ENCODE results near the gene CCDC186.

The CCDC186 gene

DNA sequence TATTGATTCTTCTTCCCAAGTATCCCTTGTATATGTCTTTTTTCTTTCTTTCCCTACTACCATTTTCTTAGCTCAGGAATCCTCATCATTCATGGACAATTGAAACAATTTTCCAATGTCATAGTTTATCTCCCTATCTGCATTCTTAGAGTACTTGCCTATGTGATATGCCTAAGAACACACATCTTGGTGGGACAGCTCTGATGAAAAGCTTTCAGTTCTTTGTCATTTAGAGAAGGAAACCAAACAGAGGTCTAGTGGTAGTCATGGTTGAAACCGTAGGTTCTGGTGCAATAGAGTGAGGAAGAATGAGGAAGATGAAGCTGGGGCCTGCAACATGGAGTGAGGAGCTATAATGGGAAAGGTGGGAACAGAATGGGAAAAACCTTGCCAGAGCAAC lies 33.3 kb upstream of the CCDC186 start:
- no peak for DNase-seq (ENCODE audit: low read depth)
- H3K4me3 ChIP-seq (ENCODE audit: low read length), result no peak overlapping the region
- TF ChIP-seq, protein P1, sequence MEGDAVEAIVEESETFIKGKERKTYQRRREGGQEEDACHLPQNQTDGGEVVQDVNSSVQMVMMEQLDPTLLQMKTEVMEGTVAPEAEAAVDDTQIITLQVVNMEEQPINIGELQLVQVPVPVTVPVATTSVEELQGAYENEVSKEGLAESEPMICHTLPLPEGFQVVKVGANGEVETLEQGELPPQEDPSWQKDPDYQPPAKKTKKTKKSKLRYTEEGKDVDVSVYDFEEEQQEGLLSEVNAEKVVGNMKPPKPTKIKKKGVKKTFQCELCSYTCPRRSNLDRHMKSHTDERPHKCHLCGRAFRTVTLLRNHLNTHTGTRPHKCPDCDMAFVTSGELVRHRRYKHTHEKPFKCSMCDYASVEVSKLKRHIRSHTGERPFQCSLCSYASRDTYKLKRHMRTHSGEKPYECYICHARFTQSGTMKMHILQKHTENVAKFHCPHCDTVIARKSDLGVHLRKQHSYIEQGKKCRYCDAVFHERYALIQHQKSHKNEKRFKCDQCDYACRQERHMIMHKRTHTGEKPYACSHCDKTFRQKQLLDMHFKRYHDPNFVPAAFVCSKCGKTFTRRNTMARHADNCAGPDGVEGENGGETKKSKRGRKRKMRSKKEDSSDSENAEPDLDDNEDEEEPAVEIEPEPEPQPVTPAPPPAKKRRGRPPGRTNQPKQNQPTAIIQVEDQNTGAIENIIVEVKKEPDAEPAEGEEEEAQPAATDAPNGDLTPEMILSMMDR (conservative IDR thresholded peaks at IDR 0.05; ENCODE audit: low read depth, low read length), result no peak

DNA sequence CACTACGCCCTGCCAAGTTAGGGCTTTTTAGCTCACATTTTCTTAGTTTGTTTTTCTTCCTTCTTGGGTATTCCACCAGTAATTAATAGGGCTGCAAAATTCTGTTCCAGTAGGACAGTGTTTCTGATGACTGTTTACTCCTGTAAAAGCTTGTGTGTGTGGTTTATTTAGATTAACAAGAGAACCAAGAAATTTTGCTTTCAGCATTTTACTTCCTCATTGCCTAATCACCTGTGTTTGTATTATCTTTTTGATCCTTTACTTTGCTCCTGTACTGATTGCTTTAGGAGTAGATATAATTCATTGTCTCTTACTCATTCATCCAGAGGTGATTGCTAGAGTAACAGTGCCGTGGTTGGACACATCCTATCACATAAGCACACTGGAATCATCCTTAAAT lies 32.9 kb upstream of the CCDC186 start:
- TF ChIP-seq, protein P1 (conservative IDR thresholded peaks at IDR 0.05; ENCODE audit: low read depth, low read length), result no peak
- no peak overlapping the region for H3K4me3 ChIP-seq (ENCODE audit: low read length)
- no peak for DNase-seq (ENCODE audit: low read depth)

DNA sequence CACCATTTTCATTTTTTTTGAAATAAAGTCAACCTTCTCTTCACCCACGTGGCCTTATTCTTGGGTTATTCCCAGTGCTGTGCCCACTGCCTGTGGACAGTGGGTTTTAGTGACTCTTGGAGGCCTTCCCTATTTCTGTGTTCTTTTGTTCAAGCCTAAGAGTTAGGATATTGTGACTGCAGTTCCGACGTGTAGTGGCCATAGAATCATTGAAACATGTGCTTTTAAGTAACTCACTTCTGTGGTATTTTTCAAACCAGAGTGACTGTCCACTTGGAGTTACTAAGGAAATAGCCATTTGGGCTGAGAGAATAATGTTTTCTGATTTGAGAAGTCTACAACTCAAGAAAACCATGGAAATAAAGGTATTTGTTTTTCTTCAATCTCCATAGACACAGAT lies 28.8 kb upstream of the CCDC186 start:
- TF ChIP-seq, protein P1 (conservative IDR thresholded peaks at IDR 0.05; ENCODE audit: low read depth, low read length), result no peak
- no peak overlapping the region for H3K4me3 ChIP-seq (ENCODE audit: low read length)
- no peak for DNase-seq (ENCODE audit: low read depth)

DNA sequence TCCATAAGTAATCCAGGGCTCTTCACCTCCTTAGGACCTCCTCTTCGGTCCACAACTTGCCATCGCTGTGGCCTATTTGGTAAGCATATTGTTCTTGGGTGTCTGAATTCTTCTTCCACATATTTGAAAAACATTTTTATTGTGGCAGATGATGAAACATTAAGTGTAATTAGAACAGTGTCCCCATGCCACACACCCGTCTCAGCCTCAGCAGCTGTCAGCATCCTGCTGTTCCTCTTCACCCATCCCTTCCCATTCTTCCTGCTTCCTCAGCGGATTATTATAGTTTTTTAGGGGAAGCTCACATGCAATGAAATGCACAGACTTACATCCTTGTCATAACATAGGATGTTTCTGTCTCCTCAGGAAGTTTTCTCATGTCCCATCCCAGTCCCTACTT lies 25.2 kb upstream of the CCDC186 start:
- TF ChIP-seq, protein P1 (conservative IDR thresholded peaks at IDR 0.05; ENCODE audit: low read depth, low read length), result no peak
- no peak for DNase-seq (ENCODE audit: low read depth)
- no peak overlapping the region for H3K4me3 ChIP-seq (ENCODE audit: low read length)

DNA sequence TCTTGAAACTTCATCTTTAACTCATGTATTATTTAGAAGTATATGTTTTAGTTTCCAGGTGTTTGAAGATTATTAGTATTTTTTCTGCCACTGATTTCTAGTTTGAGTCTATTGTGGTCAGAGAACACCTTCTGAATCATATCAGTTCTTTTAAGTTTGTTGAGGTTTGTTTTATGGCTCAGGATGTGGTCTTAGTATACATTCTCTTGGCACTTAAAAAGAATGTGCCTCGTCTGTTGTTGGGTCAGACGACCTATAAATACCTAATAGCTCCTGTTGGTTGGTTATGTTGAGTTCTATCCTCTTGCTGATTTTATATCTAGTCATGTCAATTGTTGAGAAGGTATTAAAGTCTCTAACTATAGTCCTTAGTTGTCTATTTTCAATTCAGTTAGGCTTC lies 21.1 kb upstream of the CCDC186 start:
- no peak for DNase-seq (ENCODE audit: low read depth)
- TF ChIP-seq, protein P1 (conservative IDR thresholded peaks at IDR 0.05; ENCODE audit: low read depth, low read length), result no peak
- H3K4me3 ChIP-seq (ENCODE audit: low read length), result no peak overlapping the region

DNA sequence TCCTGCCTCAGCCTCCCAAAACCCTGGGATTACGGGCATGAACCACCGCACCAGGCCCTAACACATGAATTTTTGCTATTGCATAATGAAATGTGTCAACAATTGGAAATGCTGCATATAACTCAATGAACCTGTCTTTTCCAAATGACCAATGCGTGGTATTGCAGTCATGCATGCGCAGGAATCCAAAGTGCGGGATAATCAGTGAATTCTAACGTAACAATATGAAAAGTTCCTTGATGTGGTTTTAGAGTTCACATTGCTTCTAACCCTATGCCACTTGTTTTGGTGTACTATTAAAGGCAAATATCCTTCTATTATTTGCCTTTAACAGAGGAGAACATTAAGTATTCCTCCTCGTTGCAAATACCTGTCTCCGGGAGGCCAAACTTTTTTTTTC lies 15.7 kb upstream of the CCDC186 start:
- no peak for DNase-seq (ENCODE audit: low read depth)
- TF ChIP-seq, protein P1 (conservative IDR thresholded peaks at IDR 0.05; ENCODE audit: low read depth, low read length), result no peak

DNA sequence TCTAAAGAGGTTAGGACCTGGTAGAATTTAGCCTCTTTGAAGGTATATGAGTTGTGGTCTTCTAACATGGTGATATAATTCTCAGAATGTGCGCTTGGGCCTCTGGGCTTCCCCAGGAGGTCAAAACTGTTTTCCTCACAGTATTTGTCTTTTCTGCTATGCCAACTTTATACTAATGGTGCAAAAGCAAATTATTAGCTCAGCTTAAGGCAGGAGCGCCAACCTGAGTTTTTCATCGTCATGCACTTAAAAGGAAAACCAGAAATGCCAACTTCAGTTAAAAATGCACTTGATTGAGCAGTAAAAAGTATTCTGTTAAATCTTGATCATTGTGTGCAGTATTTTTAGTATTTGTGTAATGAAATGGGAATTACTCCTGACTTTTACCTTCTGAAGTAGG lies 14.9 kb upstream of the CCDC186 start:
- DNase-seq (ENCODE audit: low read depth), result no peak
- TF ChIP-seq, protein P1 (conservative IDR thresholded peaks at IDR 0.05; ENCODE audit: low read depth, low read length), result no peak
- H3K4me3 ChIP-seq (ENCODE audit: low read length), result no peak overlapping the region

More for the DNA sequence above, 15.7 kb upstream of the CCDC186 start:
- H3K4me3 ChIP-seq (ENCODE audit: low read length), result no peak overlapping the region

All from retinal pigment epithelial cell (primary cell).